SK-N-DZ (cell line): Measurements from ENCODE around the gene ALG3.

ENCODE experiments used
- DNase-seq: peaks from one replicate; pipeline ENCODE4 v3.0.0-alpha.2; 2015; ENCODE audit warnings: low spot score
- small RNA-seq, 2 experiments: library from RNA; depleted of rRNA; stranded (forward); fragments of <200 nt; gene quantifications; one replicate each; pipeline ENCODE3, GENCODE V24; 2014

The ALG3 gene

DNA sequence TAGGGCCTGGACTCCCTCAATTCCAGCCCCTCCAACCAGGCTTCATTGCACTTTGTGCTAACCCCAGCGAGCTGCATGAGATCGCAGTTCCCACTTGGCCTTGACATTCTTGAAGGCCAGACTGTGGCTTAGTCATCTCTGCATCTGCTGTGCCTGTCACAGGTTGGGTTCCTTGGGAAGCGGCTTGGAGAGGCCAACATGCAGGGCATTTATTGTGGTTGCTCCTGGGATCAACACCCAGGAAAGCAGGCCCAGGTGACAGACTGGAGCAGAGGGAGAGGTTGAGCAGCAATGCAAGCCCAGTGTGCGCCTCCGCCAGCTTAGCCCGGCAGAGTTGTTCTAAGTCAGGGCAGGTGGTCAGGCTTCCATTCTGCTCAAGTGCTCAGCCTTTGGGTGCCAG, 52.2 kb downstream of the ALG3 start:
- no peak for DNase-seq

- DNase-seq: no peak
Measured at GRCh38 chr3:184193991-184194539, 54.7 kb downstream of the ALG3 start.

DNA sequence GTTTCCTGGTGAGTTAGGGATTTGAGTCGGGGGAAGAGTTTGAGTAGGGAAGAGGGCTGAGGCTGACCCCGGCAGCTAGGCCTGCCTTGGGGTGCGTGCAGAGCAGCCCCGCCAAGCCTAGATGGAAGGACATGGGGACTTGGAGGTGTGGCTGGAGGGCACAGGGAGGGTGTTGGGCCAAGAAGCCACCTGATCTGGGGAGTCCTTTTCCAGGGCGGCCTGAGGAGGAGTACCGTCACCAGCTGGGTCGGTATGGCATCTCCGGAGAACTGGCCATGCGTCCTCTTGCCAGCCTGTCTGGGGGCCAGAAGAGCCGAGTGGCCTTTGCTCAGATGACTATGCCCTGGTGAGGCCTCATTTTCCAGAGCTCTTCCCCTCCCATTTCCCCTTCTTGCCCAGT, 55.9 kb downstream of the ALG3 start:
- DNase-seq: no peak

Small RNA genes lying within 50 kb of the gene (small RNA-seq; reads per million reads assigned to genes)
- gene MIR1224: 0.16 to 1.2 reads per million in 2 experiments
